Left hindlimb (tissue), 1 donor: ENCODE data around the gene CCDC40.
A peak's percentile ranks its signal among the peaks of the same experiment; 100 is the strongest.

Experiments used
- DNase-seq: peaks from one replicate; pipeline ENCODE4 v3.0.0-alpha.2; 2018

The CCDC40 gene

GRCh38 chr17:80050706-80051105 is 14.3 kb downstream of the CCDC40 start:
- no peak for DNase-seq

GRCh38 chr17:80051681-80052080 is 15.2 kb downstream of the CCDC40 start:
- DNase-seq = no peak

- DNase-seq = no peak
Measured at GRCh38 chr17:80053102-80053501, 16.7 kb downstream of the CCDC40 start.

- DNase-seq = no peak
Measured at GRCh38 chr17:80055597-80055996, 19.2 kb downstream of the CCDC40 start.

- DNase-seq = no peak
Measured at GRCh38 chr17:80058311-80058955, 22.0 kb downstream of the CCDC40 start.

- no peak for DNase-seq
Measured at GRCh38 chr17:80060644-80061043, 24.2 kb downstream of the CCDC40 start.

GRCh38 chr17:80061421-80061820 is 25.0 kb downstream of the CCDC40 start:
- DNase-seq = no peak

GRCh38 chr17:80063830-80064585 is 27.6 kb downstream of the CCDC40 start:
- DNase-seq = no peak

- DNase-seq = no peak
Measured at GRCh38 chr17:80064696-80065095, 28.3 kb downstream of the CCDC40 start.

- DNase-seq = no peak
Measured at GRCh38 chr17:80065478-80066170, 29.2 kb downstream of the CCDC40 start.

- no peak for DNase-seq
Measured at GRCh38 chr17:80067393-80067986, 31.0 kb downstream of the CCDC40 start.

GRCh38 chr17:80068301-80069222 is 32.1 kb downstream of the CCDC40 start:
- DNase-seq = no peak

- no peak for DNase-seq
Measured at GRCh38 chr17:80070375-80071115, 34.1 kb downstream of the CCDC40 start.

GRCh38 chr17:80071116-80071841 is 34.8 kb downstream of the CCDC40 start:
- no peak for DNase-seq

GRCh38 chr17:80072410-80072809 is 36.0 kb downstream of the CCDC40 start:
- no peak for DNase-seq

- DNase-seq = no peak
Measured at GRCh38 chr17:80080081-80080480, 43.6 kb downstream of the CCDC40 start.

GRCh38 chr17:80081596-80081995 is 45.2 kb downstream of the CCDC40 start:
- DNase-seq = no peak

GRCh38 chr17:80082403-80083135 is 46.1 kb downstream of the CCDC40 start:
- peak; percentile 58 for DNase-seq

- no peak for DNase-seq
Measured at GRCh38 chr17:80083136-80083661, 46.8 kb downstream of the CCDC40 start.

GRCh38 chr17:80084773-80085172 is 48.3 kb downstream of the CCDC40 start:
- DNase-seq = no peak
